IPS-18a (cell line): ENCODE measurements around the gene SLC24A3.

Experiments used
- H3K27ac ChIP-seq: one replicate; pipeline ENCODE4 v1.5.1; 2013; ENCODE audit warnings: low read length
- H3K27me3 ChIP-seq: one replicate; pipeline ENCODE4 v1.6.1; 2013; ENCODE audit warnings: mild to moderate bottlenecking, low read length; ENCODE audit not compliant: control insufficient read depth, insufficient read depth
- H3K36me3 ChIP-seq: one replicate; pipeline ENCODE4 v1.6.1; 2013; ENCODE audit warnings: low read depth, low read length; ENCODE audit not compliant: control insufficient read depth
- H3K4me1 ChIP-seq: one replicate; pipeline ENCODE4 v1.6.1; 2013; ENCODE audit warnings: low read depth, low read length; ENCODE audit not compliant: control insufficient read depth
- H3K4me3 ChIP-seq: one replicate; pipeline ENCODE4 v1.5.1; 2013; ENCODE audit warnings: low read length
- H3K9ac ChIP-seq: one replicate; pipeline ENCODE4 v1.6.1; 2013; ENCODE audit warnings: mild to moderate bottlenecking, low read length, moderate library complexity
- H3K9me3 ChIP-seq: one replicate; pipeline ENCODE4 v1.6.1; 2013; ENCODE audit warnings: low read depth, low read length; ENCODE audit not compliant: control insufficient read depth

Gene SLC24A3

DNA sequence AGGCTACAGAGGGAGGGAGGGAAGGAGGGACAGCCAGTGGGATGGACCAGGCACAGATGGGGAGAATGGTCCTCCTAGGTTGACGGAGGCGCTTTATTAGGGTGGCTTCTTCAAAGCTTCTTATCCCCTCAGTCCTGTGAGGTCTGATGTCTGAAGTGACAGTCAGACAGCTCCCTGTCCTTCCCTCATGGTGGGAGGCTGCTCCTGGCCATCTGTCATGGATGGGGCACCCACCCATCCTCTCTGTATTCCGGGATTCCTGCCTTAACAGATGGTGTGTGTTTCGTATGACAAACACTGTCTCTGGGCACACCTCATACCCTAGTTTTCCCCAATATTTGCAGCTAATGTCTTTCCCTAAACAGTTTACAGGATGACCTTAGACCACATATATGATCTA is 553.5 kb downstream of the SLC24A3 start:
- Histone ChIP-seq H3K4me3 (no peak overlapping the region), H3K36me3 (no peaks in the 10 kb centered on the region), H3K9me3 (no peaks in the 10 kb centered on the region), H3K27me3 (peaks cover 5% of the 10 kb centered on the region), H3K27ac (no peak overlapping the region), H3K9ac (no peak overlapping the region), H3K4me1 (peaks cover 9% of the 10 kb centered on the region)

DNA sequence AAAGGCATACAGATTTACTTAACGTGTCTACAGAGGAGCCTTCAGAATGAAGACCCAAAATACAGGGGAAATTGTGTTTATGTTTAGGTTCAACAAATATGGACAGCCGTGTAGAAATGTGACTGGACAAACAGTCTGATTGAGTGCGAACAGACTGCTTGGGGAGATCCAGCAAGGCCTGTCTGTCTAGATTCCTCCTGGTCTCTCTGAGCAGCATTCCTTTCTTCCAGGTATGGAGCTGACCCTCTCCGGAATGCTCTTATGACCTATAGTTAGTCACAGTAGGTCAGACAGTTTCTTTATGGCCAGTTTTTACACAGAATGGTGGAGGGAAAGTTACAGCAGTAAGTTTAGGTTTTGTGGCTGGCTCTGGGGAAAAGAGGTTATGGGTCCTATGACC is 554.6 kb downstream of the SLC24A3 start:
- Histone ChIP-seq H3K4me1 (peaks cover 9% of the 10 kb centered on the region), H3K4me3 (no peak overlapping the region), H3K9me3 (no peaks in the 10 kb centered on the region), H3K36me3 (no peaks in the 10 kb centered on the region), H3K9ac (no peak overlapping the region), H3K27me3 (peaks cover 2% of the 10 kb centered on the region), H3K27ac (no peak overlapping the region)

DNA sequence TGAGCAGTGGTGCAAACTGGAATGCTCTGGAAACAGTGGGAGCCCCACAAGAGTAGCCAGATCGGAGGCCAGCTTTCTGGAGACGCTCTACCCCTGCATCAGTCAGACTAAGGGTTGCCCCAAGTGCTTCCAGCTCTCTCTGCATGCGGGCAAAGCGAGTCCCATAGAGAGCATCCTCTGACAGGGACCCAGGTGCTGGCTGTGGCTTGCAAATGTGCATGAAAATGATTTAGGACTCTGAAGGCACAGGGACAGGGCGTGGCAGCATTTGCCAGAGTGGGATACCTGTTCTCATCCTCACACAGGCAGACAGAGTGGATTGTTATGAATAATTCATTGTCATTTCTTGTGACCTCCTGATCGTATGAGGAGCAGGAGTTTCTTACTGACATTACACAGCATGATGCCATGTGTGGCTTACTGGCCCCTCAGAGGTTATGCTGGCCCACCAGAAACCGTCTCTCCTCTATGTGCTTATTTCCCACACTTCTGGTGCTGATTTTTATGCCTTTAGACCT is 555.9 kb downstream of the SLC24A3 start:
- no peaks in the 10 kb centered on the region for H3K27me3 ChIP-seq
- H3K36me3 ChIP-seq: no peaks in the 10 kb centered on the region
- H3K4me3 ChIP-seq: no peak overlapping the region
- H3K4me1 ChIP-seq: peaks cover 9% of the 10 kb centered on the region
- no peak overlapping the region for H3K27ac ChIP-seq
- no peak overlapping the region for H3K9ac ChIP-seq
- no peaks in the 10 kb centered on the region for H3K9me3 ChIP-seq

DNA sequence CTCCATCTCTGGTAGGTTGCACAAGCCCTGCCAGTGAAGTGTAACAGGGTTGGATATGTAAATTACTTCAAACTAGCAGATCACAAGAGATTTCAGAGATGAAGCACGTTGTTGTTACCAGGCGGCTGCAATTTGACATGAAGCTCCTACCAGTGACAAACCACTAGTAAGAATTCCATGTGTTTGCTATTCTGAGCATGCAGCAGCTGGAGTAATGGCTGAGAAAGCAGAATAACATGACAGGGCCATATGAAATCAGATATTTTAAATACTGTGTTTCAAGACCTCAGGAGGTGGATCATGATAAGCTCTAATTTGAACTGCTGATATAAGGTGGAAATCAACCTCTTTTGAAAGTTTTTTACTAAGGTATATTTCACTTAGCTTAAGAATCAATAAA is 557.1 kb downstream of the SLC24A3 start:
- Histone ChIP-seq H3K4me3 (no peak overlapping the region), H3K9ac (no peak overlapping the region), H3K9me3 (no peaks in the 10 kb centered on the region)

DNA sequence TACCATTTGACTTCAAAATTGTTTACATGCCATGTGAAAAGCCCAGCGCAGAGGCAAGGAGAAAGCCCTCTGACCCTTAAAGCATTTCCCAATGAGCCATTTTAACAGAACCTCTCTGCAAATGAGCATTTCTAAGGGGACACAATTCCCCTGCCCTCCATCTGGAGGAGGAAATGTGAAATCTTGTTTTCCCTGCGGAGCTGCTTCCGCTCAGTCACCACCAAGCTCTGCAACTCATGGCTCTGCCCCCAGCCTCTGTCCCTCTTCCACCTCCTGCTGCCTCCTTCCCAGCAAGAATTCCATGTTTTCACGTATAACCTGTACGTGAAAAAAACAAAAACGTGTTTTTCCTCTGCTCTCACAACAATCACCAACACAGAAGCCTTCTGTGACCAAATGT is 557.9 kb downstream of the SLC24A3 start:
- peaks cover 16% of the 10 kb centered on the region for H3K4me1 ChIP-seq
- no peak overlapping the region for H3K9ac ChIP-seq
- no peaks in the 10 kb centered on the region for H3K9me3 ChIP-seq
- H3K4me3 ChIP-seq: no peak overlapping the region
- H3K36me3 ChIP-seq: no peaks in the 10 kb centered on the region
- H3K27ac ChIP-seq: no peak overlapping the region
- H3K27me3 ChIP-seq: no peaks in the 10 kb centered on the region

More for the DNA sequence above, 557.1 kb downstream of the SLC24A3 start:
- H3K36me3 ChIP-seq: no peaks in the 10 kb centered on the region
- H3K4me1 ChIP-seq: peaks cover 12% of the 10 kb centered on the region
- no peaks in the 10 kb centered on the region for H3K27me3 ChIP-seq
- H3K27ac ChIP-seq: no peak overlapping the region

DNA sequence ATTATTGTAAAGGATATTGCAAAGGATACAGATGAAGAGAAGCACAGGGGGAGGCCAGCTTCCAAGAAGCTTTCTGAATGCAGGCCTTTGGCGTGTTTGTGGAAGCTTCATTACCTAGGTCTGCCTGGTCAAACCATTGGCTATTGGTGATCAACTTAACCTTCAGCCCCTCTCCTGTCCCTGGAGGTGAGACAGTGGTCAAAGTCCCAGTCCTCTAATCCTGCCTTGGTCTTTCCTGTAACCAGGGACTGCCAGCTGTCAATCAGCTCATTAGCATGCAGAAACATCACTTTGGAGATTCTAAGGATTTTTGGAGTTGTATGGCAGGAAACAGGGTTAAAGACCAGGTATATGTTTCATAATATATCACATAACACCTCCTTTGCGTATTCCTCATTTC is 558.6 kb downstream of the SLC24A3 start:
- Histone ChIP-seq H3K9me3 (no peaks in the 10 kb centered on the region), H3K9ac (no peak overlapping the region), H3K36me3 (no peaks in the 10 kb centered on the region), H3K4me1 (peaks cover 22% of the 10 kb centered on the region), H3K27me3 (no peaks in the 10 kb centered on the region), H3K27ac (no peak overlapping the region), H3K4me3 (no peak overlapping the region)
